Aorta (tissue), 5 donors: Measurements from ENCODE around the gene KLHL26. TPM values are rescaled to one million over a fixed set of nuclear protein-coding genes. Genes with fewer than 3 reads are reported as not detected.

ENCODE experiments used
- ATAC-seq: fragments of 200-7000 bp; cut with Tn5 transposase; one replicate; pipeline ENCODE4 v1.9.1; 2022; ENCODE audit warnings: moderate library complexity; ENCODE audit not compliant: low FRiP score
- DNase-seq, 2 donors: peaks; one replicate each; pipeline ENCODE4 v3.0.0-alpha.2; 2020
- H3K27ac ChIP-seq, 2 donors: one replicate each; pipeline ENCODE4 v1.5.1; 2013; ENCODE audit warnings: low read length in 2 of 2, mild to moderate bottlenecking in 2 of 2, moderate library complexity in 2 of 2, control low read depth in 1 of 2, inconsistent platforms in 1 of 2, low read depth in 1 of 2
- H3K27me3 ChIP-seq, 2 donors: one replicate each; pipeline ENCODE4 v1.6.1; 2013; ENCODE audit warnings: control low read depth in 1 of 2, low read length in 1 of 2, mild to moderate bottlenecking in 1 of 2, moderate library complexity in 1 of 2; ENCODE audit not compliant: insufficient read depth in 2 of 2, control insufficient read depth in 1 of 2
- H3K36me3 ChIP-seq, 2 donors: one replicate each; pipeline ENCODE4 v1.6.1; 2013; ENCODE audit warnings: control low read depth in 1 of 2, low read length in 1 of 2, mild to moderate bottlenecking in 1 of 2; ENCODE audit not compliant: insufficient read depth in 2 of 2, control insufficient read depth in 1 of 2
- H3K4me1 ChIP-seq, 2 donors: one replicate each; pipeline ENCODE4 v1.6.1; 2013; ENCODE audit warnings: low read length in 2 of 2, control low read depth in 1 of 2, mild to moderate bottlenecking in 1 of 2, moderate library complexity in 1 of 2; ENCODE audit not compliant: insufficient read depth in 2 of 2, control insufficient read depth in 1 of 2
- H3K4me3 ChIP-seq, 2 donors: one replicate each; pipeline ENCODE4 v1.5.1; 2013; ENCODE audit warnings: low read length in 2 of 2, control low read depth in 1 of 2, mild to moderate bottlenecking in 1 of 2
- H3K9me3 ChIP-seq: one replicate; pipeline ENCODE4 v1.6.1; 2013; ENCODE audit warnings: mild to moderate bottlenecking, low read length; ENCODE audit not compliant: control insufficient read depth
- WGBS, 2 donors: extraction: QIAGEN DNeasy Blood & Tissue Kit; methylation state at CpG; one replicate each; pipeline ENCODE4 v1.1.7; 2013; 5-methylcytosine and 5-hydroxymethylcytosine counted together
- intact Hi-C, 2 donors: fragments of 100-400 bp; cut with DNase I; formaldehyde crosslinking; loops; one replicate each; pipeline versions ENCODE4 v1.14.2 to v1.15.0; 2022
- long read RNA-seq, 2 donors: library from polyadenylated mRNA; unstranded; transcript quantifications; one replicate each; pipeline ENCODE4 v2.0.0, GENCODE V29; 2020 to 2021
- polyA plus RNA-seq, 2 donors: library from polyadenylated mRNA; stranded (reverse); fragments of 200-250 nt; gene quantifications; one replicate each; pipeline ENCODE4 v1.2.3, GENCODE V29; 2013
- total RNA-seq, 2 donors: library from RNA; stranded (reverse); fragmentation: NEBNext Ultra II Directional; extraction: Animal tissue kit (Norgen Biotek cat#: 25700); gene quantifications; one replicate each; pipeline ENCODE4 v1.2.1, GENCODE V29; 2021
- donor health status: healthy with polysubstance abuse.
- donor health status: Bipolar disorder and iron deficiency.
- donor health status: DM: no; HTN: no; CAD: no.
- donor health status: DM: no; HTN: no; CAD: no.
- donor health status: DM: yes; HTN: yes; CAD: no.

KLHL26 gene, protein sequence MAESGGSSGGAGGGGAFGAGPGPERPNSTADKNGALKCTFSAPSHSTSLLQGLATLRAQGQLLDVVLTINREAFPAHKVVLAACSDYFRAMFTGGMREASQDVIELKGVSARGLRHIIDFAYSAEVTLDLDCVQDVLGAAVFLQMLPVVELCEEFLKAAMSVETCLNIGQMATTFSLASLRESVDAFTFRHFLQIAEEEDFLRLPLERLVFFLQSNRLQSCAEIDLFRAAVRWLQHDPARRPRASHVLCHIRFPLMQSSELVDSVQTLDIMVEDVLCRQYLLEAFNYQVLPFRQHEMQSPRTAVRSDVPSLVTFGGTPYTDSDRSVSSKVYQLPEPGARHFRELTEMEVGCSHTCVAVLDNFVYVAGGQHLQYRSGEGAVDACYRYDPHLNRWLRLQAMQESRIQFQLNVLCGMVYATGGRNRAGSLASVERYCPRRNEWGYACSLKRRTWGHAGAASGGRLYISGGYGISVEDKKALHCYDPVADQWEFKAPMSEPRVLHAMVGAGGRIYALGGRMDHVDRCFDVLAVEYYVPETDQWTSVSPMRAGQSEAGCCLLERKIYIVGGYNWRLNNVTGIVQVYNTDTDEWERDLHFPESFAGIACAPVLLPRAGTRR
- total RNA-seq (10 to 100 TPM; 12.1 to 19.2 TPM), polyA plus RNA-seq (1 to 10 TPM; 1.9 to 7.1 TPM)
- long read RNA-seq, donor 1, full-length matches to known transcripts, result 8 of 20 reads
- long read RNA-seq, donor 1, partial matches to known transcripts, result 0 of 20 reads
- long read RNA-seq, donor 1, other reads (novel, unspliced or antisense), result 12 of 20 reads
- long read RNA-seq, donor 2, full-length matches to known transcripts, result 5 of 8 reads
- long read RNA-seq, donor 2, partial matches to known transcripts, result 0 of 8 reads
- long read RNA-seq, donor 2, other reads (novel, unspliced or antisense), result 3 of 8 reads

DNA sequence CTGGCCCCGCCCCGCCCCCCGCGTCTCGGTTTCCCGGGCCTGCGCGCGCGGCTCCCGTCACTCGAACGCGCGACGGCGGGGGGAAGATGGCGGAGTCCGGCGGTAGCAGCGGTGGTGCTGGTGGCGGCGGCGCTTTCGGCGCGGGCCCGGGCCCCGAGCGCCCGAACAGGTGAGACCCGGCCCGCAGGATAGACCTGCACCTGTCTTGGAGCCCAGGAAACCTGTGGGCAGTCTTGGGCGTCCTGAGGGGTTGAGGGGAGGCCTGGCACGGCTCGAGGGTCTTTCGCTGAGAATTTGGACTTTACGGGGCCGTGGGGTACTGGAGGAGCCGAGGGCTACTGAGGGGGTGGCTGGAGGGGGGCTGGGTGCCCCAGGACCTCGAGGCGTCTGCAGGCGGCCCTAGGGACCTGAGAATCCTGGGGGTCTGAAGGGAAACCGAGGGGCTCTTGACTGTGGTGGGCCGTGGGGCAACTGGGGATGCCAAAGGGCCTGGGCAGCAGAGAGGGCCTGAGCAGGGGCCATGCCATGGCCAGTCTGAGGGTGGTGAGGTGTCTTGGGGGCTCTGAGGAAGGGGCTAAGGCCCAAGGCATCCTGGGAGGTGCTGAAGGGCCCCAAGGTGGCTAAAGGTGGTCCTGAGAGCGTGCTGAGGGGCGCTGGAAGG, at the start of gene KLHL26:
Gene KLHL26 (plus strand): TSS at position 60 of the 661 bp plus-strand sequence. CDS start 27 bp downstream, at position 87.
- Histone ChIP-seq H3K27me3 (no peaks in the 10 kb centered on the region), H3K27ac (peak within 1 kb of the TSS in 1 of 2 donors; percentile 87), H3K36me3 (no peaks in the 10 kb centered on the region), H3K9me3 (no peaks in the 10 kb centered on the region), H3K4me1 (no peaks in the 10 kb centered on the region), H3K4me3 (peak within 1 kb of the TSS; percentile 52 to 60)
- ATAC-seq, result no peak
- WGBS, 2 donors, result 6 to 7% methylated on average over 42 to 47 of the region's 47 CpGs
- DNase-seq, result no peak
- intact Hi-C loops, result loop anchor here in 1 of 2 donors (5.0 kb wide), 1 partner anchor 45 kb away; the partner anchor contains the start of gene CRTC1

DNA sequence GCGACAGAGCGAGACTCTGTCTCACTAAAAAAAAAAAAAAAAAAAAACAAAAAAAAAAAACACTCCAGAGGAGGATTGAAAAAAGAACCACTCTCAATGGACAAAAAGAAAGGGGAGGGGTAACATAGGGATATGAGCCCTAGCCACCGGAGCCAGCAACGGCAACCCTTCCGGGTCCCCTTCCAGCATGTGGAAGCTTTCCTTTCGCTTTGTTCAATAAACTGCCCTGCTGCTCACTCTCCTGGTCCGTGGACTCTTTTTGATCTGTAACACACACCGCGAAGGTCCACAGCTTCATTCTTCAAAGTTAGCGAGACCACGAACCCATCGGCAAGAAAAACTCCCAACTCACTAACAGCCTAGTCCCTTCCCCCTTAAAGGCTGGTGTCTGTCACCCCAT, 49.3 kb upstream of the KLHL26 start:
- H3K4me1 ChIP-seq, result no peaks in the 10 kb centered on the region
- DNase-seq (no peak), ATAC-seq (no peak)
- H3K27ac ChIP-seq, result no peak overlapping the region
- H3K9me3 ChIP-seq, result no peaks in the 10 kb centered on the region
- H3K36me3 ChIP-seq, result no peaks in the 10 kb centered on the region
- intact Hi-C loops, result loop anchor here in 1 of 2 donors (5.0 kb wide), 1 partner anchor 130 kb away; no protein-coding TSS in a partner anchor
- no peaks in the 10 kb centered on the region for H3K27me3 ChIP-seq
- no peak overlapping the region for H3K4me3 ChIP-seq
- 90 to 92% methylated on average over 11 to 12 of the region's 12 CpGs for WGBS, 2 donors

DNA sequence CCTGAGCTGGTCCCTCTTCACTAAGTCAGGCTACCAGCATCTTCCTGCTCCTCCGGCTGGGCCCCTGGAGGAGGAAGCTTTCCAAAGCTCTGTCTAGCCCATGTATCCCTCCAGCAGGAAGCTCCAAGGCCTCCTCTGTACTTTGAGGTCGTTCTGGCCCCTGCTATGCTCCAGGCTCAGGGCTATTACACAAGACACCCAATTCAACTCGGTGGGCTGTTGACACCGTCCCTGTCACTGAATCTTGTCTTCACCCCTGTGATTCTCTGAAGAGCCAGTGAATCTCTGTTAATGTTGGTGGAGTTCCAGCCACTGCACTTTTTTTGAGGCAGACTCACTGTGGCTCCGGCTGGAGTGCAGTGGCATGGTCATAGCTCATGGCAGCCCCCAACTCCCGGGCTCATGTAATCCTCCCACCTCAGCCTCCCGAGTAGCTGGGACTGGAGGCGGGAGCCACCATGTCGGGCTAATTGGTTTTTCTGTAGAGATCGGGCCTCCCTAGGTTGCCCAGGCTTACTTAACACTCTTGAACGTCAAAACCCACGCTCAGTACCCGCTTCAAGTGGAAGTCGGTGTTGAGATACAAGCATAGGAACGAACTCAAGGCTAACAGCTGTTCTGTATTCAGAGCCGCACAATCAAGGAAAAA, 48.7 kb upstream of the KLHL26 start:
- H3K4me3 ChIP-seq, result peak overlapping the region; percentile 68 to 80
- no peaks in the 10 kb centered on the region for H3K9me3 ChIP-seq
- H3K27ac ChIP-seq, result peak overlapping the region in 1 of 2 donors; percentile 23
- DNase-seq (no peak), ATAC-seq (peak; percentile 9)
- 35 to 40% methylated on average over 16 of the region's 16 CpGs for WGBS, 2 donors
- intact Hi-C loops, result loop anchor here in 1 of 2 donors (5.0 kb wide), 1 partner anchor 131 kb away; no protein-coding TSS in a partner anchor
- H3K36me3 ChIP-seq, result no peaks in the 10 kb centered on the region
- no peaks in the 10 kb centered on the region for H3K4me1 ChIP-seq
- H3K27me3 ChIP-seq, result no peaks in the 10 kb centered on the region

DNA sequence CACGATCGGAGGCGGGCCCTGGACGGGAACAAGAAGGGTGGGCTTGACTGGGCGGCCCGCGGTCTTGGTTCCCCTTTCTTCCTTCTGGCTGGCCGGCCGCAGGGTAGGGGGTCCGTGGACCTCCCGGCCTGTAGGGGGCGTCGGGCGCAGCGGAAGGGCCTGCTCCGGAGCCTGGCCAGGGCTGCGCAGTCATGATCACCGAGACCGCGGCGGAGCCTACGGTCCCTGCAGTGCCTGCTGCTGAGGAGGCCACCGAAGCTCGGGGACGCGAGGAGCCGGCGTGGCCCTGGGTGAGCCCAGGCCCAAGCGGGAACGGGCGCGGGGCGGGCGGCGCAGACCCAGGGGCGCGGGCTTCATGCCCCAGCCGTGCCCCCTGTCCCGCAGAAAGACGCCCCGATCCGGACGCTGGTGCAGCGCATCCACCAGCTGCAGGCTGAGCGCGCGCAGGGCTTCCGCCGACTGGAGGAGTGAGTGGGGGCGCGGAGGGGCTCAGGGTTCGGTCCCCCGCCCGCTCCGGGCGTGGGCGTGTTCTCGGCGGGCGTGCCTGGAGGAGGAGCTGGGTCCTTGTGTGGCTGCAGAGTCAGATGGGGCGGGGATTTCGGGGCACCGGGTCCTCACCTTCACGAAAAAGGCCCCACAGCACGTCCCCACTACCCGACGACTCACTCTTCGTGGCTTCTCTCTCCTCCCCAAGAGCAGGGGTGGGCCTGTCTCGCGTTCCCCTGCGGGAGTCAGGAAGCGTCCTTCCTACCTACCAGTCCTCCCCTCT, 48.0 kb upstream of the KLHL26 start, which contains the start of gene REX1BD:
Gene REX1BD (plus strand): TSS at position 188 of the 769 bp plus-strand sequence. CDS start 4 bp downstream, at position 192.
- H3K4me3 ChIP-seq, result peak within 1 kb of the TSS; percentile 68 to 80
- H3K4me1 ChIP-seq, result no peaks in the 10 kb centered on the region
- peak; percentile 92 for ATAC-seq
- H3K27ac ChIP-seq, result peak within 1 kb of the TSS in 1 of 2 donors; percentile 79
- H3K27me3 ChIP-seq, result no peaks in the 10 kb centered on the region
- peak; percentile 95 for DNase-seq
- H3K9me3 ChIP-seq, result no peaks in the 10 kb centered on the region
- WGBS, 2 donors, result 1% methylated on average over 63 to 72 of the region's 72 CpGs
- intact Hi-C loops, result loop anchor here in 1 of 2 donors (5.0 kb wide), 1 partner anchor 131 kb away; no protein-coding TSS in a partner anchor
- no peaks in the 10 kb centered on the region for H3K36me3 ChIP-seq

DNA sequence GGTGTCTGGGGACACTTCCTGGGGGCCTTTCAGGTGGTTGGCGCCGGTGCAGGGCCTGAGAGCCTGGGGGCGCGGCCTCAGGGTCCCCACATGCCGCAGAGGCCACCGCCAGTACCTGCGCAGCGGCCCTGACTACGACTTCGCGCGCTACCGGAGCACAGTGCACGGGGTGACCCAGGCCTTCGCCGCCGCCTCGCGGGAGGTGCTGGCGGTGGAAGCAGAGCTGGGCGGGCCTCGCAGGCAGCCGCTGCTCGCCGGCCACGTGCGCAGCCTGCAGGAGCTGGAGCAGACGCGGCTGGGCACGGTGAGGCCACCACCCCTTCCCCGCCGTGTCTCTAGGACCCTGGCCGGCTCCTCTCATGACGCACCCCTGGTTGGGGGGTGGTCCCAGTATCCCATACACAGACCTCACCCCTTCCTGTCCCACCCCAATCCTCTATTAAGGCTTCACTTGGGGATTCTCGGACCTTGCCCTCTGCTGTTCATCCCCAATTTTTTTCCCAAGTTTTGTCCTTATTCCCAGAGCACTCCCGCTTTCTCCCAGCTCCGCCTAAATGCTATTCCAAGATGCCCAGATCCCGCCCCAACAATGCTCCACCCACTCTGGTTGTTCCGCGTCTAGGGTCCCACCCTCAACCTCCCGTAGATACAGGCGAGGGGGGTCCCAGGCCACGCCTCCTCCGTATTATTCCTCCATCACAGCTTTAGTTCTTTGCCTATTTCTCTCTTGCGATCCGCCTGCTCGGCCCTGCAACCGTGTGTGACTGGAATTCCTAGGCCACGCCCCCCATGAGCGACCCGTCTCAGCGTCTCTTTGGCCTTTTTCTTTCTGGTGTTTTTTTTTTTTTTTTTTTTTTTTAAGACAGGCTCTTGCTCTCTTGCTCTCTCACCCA, 47.2 kb upstream of the KLHL26 start:
- peak overlapping the region; percentile 68 to 80 for H3K4me3 ChIP-seq
- no peaks in the 10 kb centered on the region for H3K27me3 ChIP-seq
- DNase-seq (peak; percentile 78 to 90), ATAC-seq (peak; percentile 77)
- H3K36me3 ChIP-seq, result no peaks in the 10 kb centered on the region
- intact Hi-C loops, result loop anchor here (5.0 to 10.0 kb wide), 3 partner anchors 93 to 255 kb away; partner anchors contain the start of gene CRTC1 (in 1 of the 2)
- no peaks in the 10 kb centered on the region for H3K9me3 ChIP-seq
- peak overlapping the region in 1 of 2 donors; percentile 79 for H3K27ac ChIP-seq
- no peaks in the 10 kb centered on the region for H3K4me1 ChIP-seq
- 9 to 11% methylated on average over 41 to 52 of the region's 52 CpGs for WGBS, 2 donors

DNA sequence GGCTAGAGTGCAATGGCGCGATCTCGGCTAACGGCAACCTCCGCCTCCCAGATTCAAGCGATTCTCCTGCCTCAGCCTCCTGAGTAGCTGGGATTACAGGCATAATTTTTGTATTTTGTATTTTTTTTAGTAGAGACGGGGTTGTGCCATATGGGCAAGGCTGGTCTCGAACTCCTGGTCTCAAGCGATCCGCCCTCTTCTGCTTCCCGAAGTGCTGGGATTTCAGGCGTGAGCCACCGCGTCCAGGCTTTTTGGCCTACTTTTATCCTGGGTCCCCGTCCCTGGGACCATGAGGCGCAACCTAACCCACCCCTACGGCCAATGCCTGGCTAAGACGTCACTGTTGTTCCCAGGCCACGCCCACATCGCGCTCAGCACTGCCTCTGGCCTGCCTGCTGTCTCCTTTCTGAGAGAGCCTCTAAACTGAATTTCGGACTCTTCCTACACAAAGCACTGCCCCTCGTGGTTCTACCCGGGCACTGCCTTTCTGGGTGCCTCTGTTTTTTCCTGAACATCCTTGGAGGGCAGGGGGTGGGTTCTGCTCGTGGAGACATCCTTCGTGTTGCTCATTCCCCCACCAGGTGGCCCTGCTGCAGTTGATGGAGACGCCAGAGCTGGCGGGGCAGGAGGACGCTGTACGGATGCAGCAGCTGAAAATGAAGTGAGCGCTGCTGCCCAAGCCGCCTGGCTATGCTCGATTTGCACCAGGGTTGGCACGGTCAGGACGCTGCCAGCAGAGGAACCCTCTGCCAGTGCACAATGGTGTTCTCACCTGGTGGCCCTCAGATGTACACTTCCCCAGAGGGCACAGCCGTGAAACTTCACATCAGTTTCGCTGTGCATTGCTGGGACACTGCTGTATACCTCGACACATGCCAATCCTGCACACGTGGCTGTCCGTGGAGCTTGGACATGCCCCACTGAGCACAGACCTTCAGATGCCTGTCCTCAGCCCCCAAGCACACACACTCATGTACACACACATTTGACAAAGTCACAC, 46.3 kb upstream of the KLHL26 start:
- Histone ChIP-seq H3K36me3 (no peaks in the 10 kb centered on the region), H3K27me3 (no peaks in the 10 kb centered on the region), H3K9me3 (no peaks in the 10 kb centered on the region), H3K4me3 (no peak overlapping the region), H3K27ac (no peak overlapping the region), H3K4me1 (no peaks in the 10 kb centered on the region)
- DNase-seq, result peak in 1 of 2 donors; percentile 67
- intact Hi-C loops, result loop anchor here (5.0 to 10.0 kb wide), 2 partner anchors 92 to 254 kb away; partner anchors contain the start of gene CRTC1 (in 1 of the 2)
- WGBS, 2 donors, result 83 to 86% methylated on average over 39 to 40 of the region's 40 CpGs
- no peak for ATAC-seq
